ENCODE data around the gene OXT. TPM values are rescaled to one million over a fixed set of nuclear protein-coding genes. Genes with fewer than 3 reads are reported as not detected.

Gene OXT
- total and polyA plus RNA-seq, 2 of the 4 experiments (the other 2 are of a cell fraction): not detected

- Histone ChIP-seq H2AFZ (replicated peaks; ENCODE audit: low read length, poor library complexity) (no peak overlapping the region), H3K4me1 (ENCODE audit: control insufficient read depth, insufficient read depth, low read length) (no peaks in the 10 kb centered on the region), H4K91ac (ENCODE audit: insufficient read depth, low read depth, low read length) (no peak overlapping the region), H3K27me3 (ENCODE audit: control insufficient read depth, insufficient read depth, low read length) (no peaks in the 10 kb centered on the region), H3K4me2 (ENCODE audit: low read depth, low read length) (no peak overlapping the region), H2BK15ac (ENCODE audit: low read depth, low read length) (no peak overlapping the region), H3K36me3 (ENCODE audit: control insufficient read depth, insufficient read depth, low read length) (peaks cover 19% of the 10 kb centered on the region), H3K4ac (ENCODE audit: low read depth, low read length) (no peak overlapping the region), H4K20me1 (ENCODE audit: insufficient read depth, low read length) (peaks cover 4% of the 10 kb centered on the region; the same call in 1 of the 2 replicates), H2BK20ac (ENCODE audit: low read depth, low read length) (no peak overlapping the region), H3K9me3 (ENCODE audit: control insufficient read depth, insufficient read depth, low read length) (no peaks in the 10 kb centered on the region), H3K14ac (replicated peaks; ENCODE audit: low read depth, low read length) (no peak overlapping the region), H2BK5ac (ENCODE audit: low read depth, low read length, poor library complexity, severe bottlenecking) (no peak overlapping the region), H2AK5ac (ENCODE audit: low read depth, low read length) (no peak overlapping the region), H3K4me3 (ENCODE audit: insufficient read depth, low read depth, low read length) (no peak overlapping the region), H3K23ac (ENCODE audit: low read depth, low read length) (no peak overlapping the region), H3K9me1 (ENCODE audit: insufficient read depth, low read length) (peaks cover 7% of the 10 kb centered on the region), H3K18ac (ENCODE audit: low read depth, low read length) (no peak overlapping the region), H3K27ac (ENCODE audit: insufficient read depth, low read length) (no peak overlapping the region), H4K8ac (ENCODE audit: low read depth in 2 of 2, low read length in 2 of 2) (no peak overlapping the region), H2BK120ac (ENCODE audit: low read depth, low read length) (no peak overlapping the region), H3K9ac (ENCODE audit: low read depth, low read length) (no peak overlapping the region), H2AK9ac (replicated peaks; ENCODE audit: low read depth, low read length, poor library complexity) (no peak overlapping the region), H3K79me1 (ENCODE audit: low read depth in 1 of 2, low read length in 2 of 2) (peaks cover 6 to 20% of the 10 kb centered on the region in 2 experiments; a peak in 3 of 4 replicates), H3K56ac (ENCODE audit: extremely low read depth, insufficient read depth, low read length) (no peak overlapping the region), H4K5ac (ENCODE audit: low read depth, low read length) (no peak overlapping the region)
- ATAC-seq (ENCODE audit: low read depth): no peak
- 89% methylated on average over 10 of the region's 11 CpGs; no CpG with 5 or more reads in 1 of the 2 experiments for WGBS, 2 experiments (ENCODE audit: extremely low coverage in 2 of 2, insufficient read length in 1 of 2)
- ChIA-PET POLR2A (ENCODE audit: unreplicated experiment) (no interaction called here), CTCF (no interaction called here)
- TF ChIP-seq FOS (IDR thresholded peaks at IDR 0.05; ENCODE audit: low read depth, low read length): no peak
- no peak for TF ChIP-seq CEBPB (IDR thresholded peaks at IDR 0.05; ENCODE audit: low read depth, low read length)
- no peak for TF ChIP-seq CHD1 (IDR thresholded peaks at IDR 0.05; ENCODE audit: low read depth, low read length)
- no peak for TF ChIP-seq ELK1 (IDR thresholded peaks at IDR 0.05; ENCODE audit: borderline replicate concordance, low read depth, low read length)
- no peak for TF ChIP-seq MAFK (IDR thresholded peaks at IDR 0.05; ENCODE audit: low read depth, low read length)
- dilution Hi-C loops (cut with HindIII; ENCODE audit: low sequenced_read_pairs, unreplicated experiment): no loop called here
- intact Hi-C loops (cut with micrococcal nuclease): no loop called here
- in situ Hi-C loops (cut with MboI; ENCODE audit: low sequenced_read_pairs): no loop called here
- BruUV-seq (replicated peaks): no TSS peak
- DNase-seq: no peak
These were observed 50.0 kb downstream of the OXT start for GRCh38 chr20:3121271-3121911.

Other genes starting within 250 kb of the OXT start
- gene PCED1A, start 231.0 kb upstream of the OXT start, total RNA-seq (2012; rRNA removed): 8.1 and 9.7 TPM in 2 replicates
- 33.4 and 37.0 TPM in 2 replicates for gene PCED1A, start 231.0 kb upstream of the OXT start, polyA plus RNA-seq (2012; rRNA removed)
- gene VPS16, start 230.9 kb upstream of the OXT start, total RNA-seq (2012; rRNA removed): 41.7 and 48.0 TPM in 2 replicates
- 37.6 and 38.7 TPM in 2 replicates for gene VPS16, start 230.9 kb upstream of the OXT start, polyA plus RNA-seq (2012; rRNA removed)
- 44.4 and 50.0 TPM in 2 replicates for gene PTPRA, start 198.1 kb upstream of the OXT start, total RNA-seq (2012; rRNA removed)
- gene PTPRA, start 198.1 kb upstream of the OXT start, polyA plus RNA-seq (2012; rRNA removed): 34.3 and 35.0 TPM in 2 replicates
- gene GNRH2, start 28.0 kb upstream of the OXT start, total RNA-seq (2012; rRNA removed): 0.18 and 0.28 TPM in 2 replicates
- 0.16 and 0.21 TPM in 2 replicates for gene GNRH2, start 28.0 kb upstream of the OXT start, polyA plus RNA-seq (2012; rRNA removed)
- 22.2 and 24.7 TPM in 2 replicates for gene MRPS26, start 25.6 kb upstream of the OXT start, total RNA-seq (2012; rRNA removed)
- 38.6 and 49.5 TPM in 2 replicates for gene MRPS26, start 25.6 kb upstream of the OXT start, polyA plus RNA-seq (2012; rRNA removed)
- gene AVP, start 13.1 kb downstream of the OXT start, total RNA-seq (2012; rRNA removed): not detected in 2 replicates
- gene AVP, start 13.1 kb downstream of the OXT start, polyA plus RNA-seq (2012; rRNA removed): not detected in 2 replicates
- 18.6 and 22.8 TPM in 2 replicates for gene FASTKD5, start 88.2 kb downstream of the OXT start, total RNA-seq (2012; rRNA removed)
- 10.1 and 11.0 TPM in 2 replicates for gene FASTKD5, start 88.2 kb downstream of the OXT start, polyA plus RNA-seq (2012; rRNA removed)
- gene UBOX5, start 88.2 kb downstream of the OXT start, total RNA-seq (2012; rRNA removed): 3.6 and 3.8 TPM in 2 replicates
- gene UBOX5, start 88.2 kb downstream of the OXT start, polyA plus RNA-seq (2012; rRNA removed): 4.8 and 4.9 TPM in 2 replicates
- gene LZTS3, start 101.9 kb downstream of the OXT start, total RNA-seq (2012; rRNA removed): 1.4 TPM in 2 replicates
- gene LZTS3, start 101.9 kb downstream of the OXT start, polyA plus RNA-seq (2012; rRNA removed): 3.2 and 3.7 TPM in 2 replicates
- gene DDRGK1, start 133.1 kb downstream of the OXT start, total RNA-seq (2012; rRNA removed): 12.2 and 20.6 TPM in 2 replicates
- gene DDRGK1, start 133.1 kb downstream of the OXT start, polyA plus RNA-seq (2012; rRNA removed): 29.6 and 33.1 TPM in 2 replicates
- 28.6 and 32.4 TPM in 2 replicates for gene ITPA, start 137.9 kb downstream of the OXT start, total RNA-seq (2012; rRNA removed)
- gene ITPA, start 137.9 kb downstream of the OXT start, polyA plus RNA-seq (2012; rRNA removed): 49.0 and 52.6 TPM in 2 replicates
- gene SLC4A11, start 167.6 kb downstream of the OXT start, total RNA-seq (2012; rRNA removed): 0.28 and 0.36 TPM in 2 replicates
- gene SLC4A11, start 167.6 kb downstream of the OXT start, polyA plus RNA-seq (2012; rRNA removed): 0.79 and 0.95 TPM in 2 replicates

Data from IMR-90 (cell line).